WTC11 (cell line): ENCODE data around the gene COL6A3. TPM values are rescaled to one million over a fixed set of nuclear protein-coding genes. Genes with fewer than 3 reads are reported as not detected.

Experiments
- ATAC-seq: fragments of 200-7000 bp; cut with Tn5 transposase; 2 replicates; pipeline ENCODE4 v1.10.0; 2021; ENCODE audit warnings: mild to moderate bottlenecking, moderate library complexity
- CTCF ChIA-PET: fragments of 300-600 bp; sonication (Branson Sonifier 250); formaldehyde crosslinking; loops from one replicate; lab custom pipeline; 2021; ENCODE audit warnings: antibody characterized with exemption; lab: Charles Lee
- POLR2A ChIA-PET: fragments of 350-600 bp; sonication (Branson Sonifier 250); formaldehyde crosslinking; loops from one replicate; lab custom pipeline; 2021; ENCODE audit warnings: antibody characterized with exemption; lab: Charles Lee
- DNase-seq: peaks from one replicate; pipeline ENCODE4 v3.0.0; 2021; ENCODE audit warnings: low spot score
- H3K27ac Mint-ChIP-seq: 2 replicates; pipeline ENCODE4 v1.8.0; 2021; ENCODE audit warnings: mixed read lengths
- H3K27me3 Mint-ChIP-seq: 2 replicates; pipeline ENCODE4 v1.8.0; 2021; ENCODE audit warnings: low read depth, mild to moderate bottlenecking, moderate library complexity, mixed read lengths
- H3K36me3 Mint-ChIP-seq: 2 replicates; pipeline ENCODE4 v1.8.0; 2021; ENCODE audit warnings: mixed read lengths
- H3K4me1 Mint-ChIP-seq: 2 replicates; pipeline ENCODE4 v1.8.0; 2022; ENCODE audit warnings: mixed read lengths
- H3K4me3 Mint-ChIP-seq: 2 replicates; pipeline ENCODE4 v1.8.0; 2021; ENCODE audit warnings: mild to moderate bottlenecking, moderate library complexity, mixed read lengths
- H3K9me3 Mint-ChIP-seq: 2 replicates; pipeline ENCODE4 v1.8.0; 2021; ENCODE audit warnings: mixed read lengths
- ATF1 ChIP-seq: sonication (generic); formaldehyde crosslinking; IDR thresholded peaks from 2 replicates; pipeline ENCODE4 v1.8.1; 2023; ENCODE audit warnings: mild to moderate bottlenecking, moderate library complexity, missing genetic modification reagents
- GRHL2 ChIP-seq: fragments of 250-450 bp; sonication (Bioruptor Pico); IDR thresholded peaks from 2 replicates; pipeline ENCODE4 v1.8.0; 2022; ENCODE audit warnings: mild to moderate bottlenecking, moderate library complexity; ENCODE audit not compliant: insufficient replicate concordance, severe bottlenecking
- JUN ChIP-seq: sonication (generic); formaldehyde crosslinking; IDR thresholded peaks from 2 replicates; pipeline ENCODE4 v1.8.0; 2023; ENCODE audit warnings: mild to moderate bottlenecking, missing genetic modification reagents
- NFATC4 ChIP-seq: fragments of 250-450 bp; sonication (Bioruptor Pico); IDR thresholded peaks from 2 replicates; pipeline ENCODE4 v1.9.0; 2021; ENCODE audit warnings: mild to moderate bottlenecking
- TEAD1 ChIP-seq: sonication (generic); formaldehyde crosslinking; IDR thresholded peaks from 2 replicates; pipeline ENCODE4 v1.8.0; 2022; ENCODE audit warnings: mild to moderate bottlenecking, missing genetic modification reagents
- TP53 ChIP-seq: sonication (generic); formaldehyde crosslinking; IDR thresholded peaks from 2 replicates; pipeline ENCODE4 v1.8.1; 2023; ENCODE audit warnings: mild to moderate bottlenecking, missing genetic modification reagents
- ZNF423 ChIP-seq: fragments of 250-450 bp; sonication (Bioruptor Pico); IDR thresholded peaks from 2 replicates; pipeline ENCODE4 v2.1.2; 2022; ENCODE audit warnings: mild to moderate bottlenecking, moderate library complexity
- total RNA-seq: library from RNA; stranded (reverse); gene quantifications from 3 replicates; pipeline ENCODE4 v1.2.3, GENCODE V29; 2021
- TF ChIP-seq, protein P1 (sequence below): fragments of 250-450 bp; sonication (Bioruptor Pico); IDR thresholded peaks from 2 replicates; pipeline ENCODE4 v1.9.0; 2021; ENCODE audit warnings: mild to moderate bottlenecking, borderline replicate concordance
- TF ChIP-seq, protein P2 (sequence below): sonication (generic); formaldehyde crosslinking; IDR thresholded peaks from 2 replicates; pipeline ENCODE4 v1.8.1; 2022; ENCODE audit warnings: mild to moderate bottlenecking, missing genetic modification reagents, moderate library complexity, borderline replicate concordance
- TF ChIP-seq, protein P3 (sequence below): sonication (generic); formaldehyde crosslinking; IDR thresholded peaks from 2 replicates; pipeline ENCODE4 v1.8.1; 2022; ENCODE audit warnings: low read depth, mild to moderate bottlenecking, moderate library complexity, missing genetic modification reagents, borderline replicate concordance
- TF ChIP-seq, protein P4 (sequence below): sonication (generic); formaldehyde crosslinking; IDR thresholded peaks from 2 replicates; pipeline ENCODE4 v1.8.0; 2022; ENCODE audit warnings: mild to moderate bottlenecking, missing genetic modification reagents
- TF ChIP-seq, protein P5 (sequence below): fragments of 250-450 bp; sonication (Bioruptor Pico); conservative IDR thresholded peaks from 2 replicates; pipeline ENCODE4 v1.9.0; 2021; ENCODE audit warnings: mild to moderate bottlenecking
- TF ChIP-seq, protein P6 (sequence below): sonication (generic); formaldehyde crosslinking; IDR thresholded peaks from 2 replicates; pipeline ENCODE4 v1.8.1; 2022; ENCODE audit warnings: missing genetic modification reagents, borderline replicate concordance
- TF ChIP-seq, protein P7 (sequence below): fragments of 200-600 bp; IDR thresholded peaks from 2 replicates; pipeline ENCODE4 v1.8.0; 2022; ENCODE audit warnings: antibody characterized with exemption
- TF ChIP-seq, protein P8 (sequence below): sonication (generic); formaldehyde crosslinking; IDR thresholded peaks from 2 replicates; pipeline ENCODE4 v1.8.0; 2022; ENCODE audit warnings: mild to moderate bottlenecking, missing genetic modification reagents

The COL6A3 gene
- total RNA-seq, 1 experiment from 2014 or later: 2.6 TPM

DNA sequence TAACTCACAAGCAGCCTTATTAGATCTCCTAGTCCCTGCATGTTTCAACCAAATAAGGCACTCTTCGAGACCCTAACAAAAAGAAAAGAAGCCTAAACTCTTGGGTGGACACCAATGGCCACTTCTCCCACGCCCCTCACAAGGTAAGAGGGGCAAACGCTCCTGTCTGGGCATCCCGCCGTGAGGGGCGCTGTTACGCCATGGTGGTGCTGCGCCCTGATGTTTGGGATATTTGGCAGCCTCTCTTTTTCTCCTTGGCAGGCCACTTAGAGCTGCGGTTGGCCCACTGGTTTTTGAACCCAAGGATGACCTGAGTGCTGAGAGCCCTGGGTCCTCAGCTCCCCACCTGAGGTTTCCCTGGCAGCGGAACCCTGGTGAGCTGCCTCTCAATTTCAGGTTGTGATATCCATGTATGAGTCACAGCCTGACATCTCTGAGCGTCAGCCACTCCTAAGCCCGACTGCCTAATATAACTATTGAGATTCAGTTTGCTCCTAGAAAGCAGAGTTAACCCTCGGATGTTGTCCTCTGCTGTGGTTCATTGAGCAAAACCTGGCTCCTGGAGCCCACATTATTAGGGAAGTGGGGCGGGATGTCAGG lies 103.3 kb downstream of the COL6A3 start (continued):
- TF ChIP-seq, protein P1, sequence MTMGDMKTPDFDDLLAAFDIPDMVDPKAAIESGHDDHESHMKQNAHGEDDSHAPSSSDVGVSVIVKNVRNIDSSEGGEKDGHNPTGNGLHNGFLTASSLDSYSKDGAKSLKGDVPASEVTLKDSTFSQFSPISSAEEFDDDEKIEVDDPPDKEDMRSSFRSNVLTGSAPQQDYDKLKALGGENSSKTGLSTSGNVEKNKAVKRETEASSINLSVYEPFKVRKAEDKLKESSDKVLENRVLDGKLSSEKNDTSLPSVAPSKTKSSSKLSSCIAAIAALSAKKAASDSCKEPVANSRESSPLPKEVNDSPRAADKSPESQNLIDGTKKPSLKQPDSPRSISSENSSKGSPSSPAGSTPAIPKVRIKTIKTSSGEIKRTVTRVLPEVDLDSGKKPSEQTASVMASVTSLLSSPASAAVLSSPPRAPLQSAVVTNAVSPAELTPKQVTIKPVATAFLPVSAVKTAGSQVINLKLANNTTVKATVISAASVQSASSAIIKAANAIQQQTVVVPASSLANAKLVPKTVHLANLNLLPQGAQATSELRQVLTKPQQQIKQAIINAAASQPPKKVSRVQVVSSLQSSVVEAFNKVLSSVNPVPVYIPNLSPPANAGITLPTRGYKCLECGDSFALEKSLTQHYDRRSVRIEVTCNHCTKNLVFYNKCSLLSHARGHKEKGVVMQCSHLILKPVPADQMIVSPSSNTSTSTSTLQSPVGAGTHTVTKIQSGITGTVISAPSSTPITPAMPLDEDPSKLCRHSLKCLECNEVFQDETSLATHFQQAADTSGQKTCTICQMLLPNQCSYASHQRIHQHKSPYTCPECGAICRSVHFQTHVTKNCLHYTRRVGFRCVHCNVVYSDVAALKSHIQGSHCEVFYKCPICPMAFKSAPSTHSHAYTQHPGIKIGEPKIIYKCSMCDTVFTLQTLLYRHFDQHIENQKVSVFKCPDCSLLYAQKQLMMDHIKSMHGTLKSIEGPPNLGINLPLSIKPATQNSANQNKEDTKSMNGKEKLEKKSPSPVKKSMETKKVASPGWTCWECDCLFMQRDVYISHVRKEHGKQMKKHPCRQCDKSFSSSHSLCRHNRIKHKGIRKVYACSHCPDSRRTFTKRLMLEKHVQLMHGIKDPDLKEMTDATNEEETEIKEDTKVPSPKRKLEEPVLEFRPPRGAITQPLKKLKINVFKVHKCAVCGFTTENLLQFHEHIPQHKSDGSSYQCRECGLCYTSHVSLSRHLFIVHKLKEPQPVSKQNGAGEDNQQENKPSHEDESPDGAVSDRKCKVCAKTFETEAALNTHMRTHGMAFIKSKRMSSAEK (CRISPR knock-in tag): no peak
- TF ChIP-seq, protein P2, sequence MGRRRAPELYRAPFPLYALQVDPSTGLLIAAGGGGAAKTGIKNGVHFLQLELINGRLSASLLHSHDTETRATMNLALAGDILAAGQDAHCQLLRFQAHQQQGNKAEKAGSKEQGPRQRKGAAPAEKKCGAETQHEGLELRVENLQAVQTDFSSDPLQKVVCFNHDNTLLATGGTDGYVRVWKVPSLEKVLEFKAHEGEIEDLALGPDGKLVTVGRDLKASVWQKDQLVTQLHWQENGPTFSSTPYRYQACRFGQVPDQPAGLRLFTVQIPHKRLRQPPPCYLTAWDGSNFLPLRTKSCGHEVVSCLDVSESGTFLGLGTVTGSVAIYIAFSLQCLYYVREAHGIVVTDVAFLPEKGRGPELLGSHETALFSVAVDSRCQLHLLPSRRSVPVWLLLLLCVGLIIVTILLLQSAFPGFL: no peak
- TF ChIP-seq ATF1 (CRISPR knock-in tag) (no peak), TEAD1 (no peak)
- TF ChIP-seq, protein P3, sequence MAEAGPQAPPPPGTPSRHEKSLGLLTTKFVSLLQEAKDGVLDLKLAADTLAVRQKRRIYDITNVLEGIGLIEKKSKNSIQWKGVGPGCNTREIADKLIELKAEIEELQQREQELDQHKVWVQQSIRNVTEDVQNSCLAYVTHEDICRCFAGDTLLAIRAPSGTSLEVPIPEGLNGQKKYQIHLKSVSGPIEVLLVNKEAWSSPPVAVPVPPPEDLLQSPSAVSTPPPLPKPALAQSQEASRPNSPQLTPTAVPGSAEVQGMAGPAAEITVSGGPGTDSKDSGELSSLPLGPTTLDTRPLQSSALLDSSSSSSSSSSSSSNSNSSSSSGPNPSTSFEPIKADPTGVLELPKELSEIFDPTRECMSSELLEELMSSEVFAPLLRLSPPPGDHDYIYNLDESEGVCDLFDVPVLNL (CRISPR knock-in tag): no peak
- TF ChIP-seq, all 79 proteins: peak for 0

DNA sequence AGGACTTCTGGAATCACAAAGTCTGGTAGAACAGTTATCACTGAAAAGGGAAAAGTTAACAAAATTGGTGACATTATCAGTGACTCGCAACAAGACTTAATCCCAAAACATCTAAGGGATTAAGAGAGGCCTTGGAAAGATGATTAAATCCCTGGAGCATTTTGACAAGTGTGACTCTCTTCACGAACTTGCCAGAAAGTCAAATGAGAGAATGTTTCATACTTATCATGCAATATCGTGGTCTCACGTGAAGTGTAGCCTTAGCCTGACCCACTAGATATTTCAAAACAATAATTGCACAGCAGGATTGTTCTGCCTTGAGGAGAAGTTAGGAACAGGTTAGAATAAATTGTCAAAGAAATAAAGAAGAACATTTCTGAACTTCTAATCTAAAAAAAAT lies 104.5 kb downstream of the COL6A3 start:
- Mint-ChIP-seq H3K27me3 (no peaks in the 10 kb centered on the region), H3K4me3 (no peak overlapping the region), H3K9me3 (peaks cover 13% of the 10 kb centered on the region), H3K27ac (no peak overlapping the region), H3K4me1 (no peaks in the 10 kb centered on the region), H3K36me3 (peaks cover 1% of the 10 kb centered on the region)
- POLR2A ChIA-PET: no interaction called here
- DNase-seq: no peak
- CTCF ChIA-PET: no interaction called here
- ATAC-seq: no peak
- TF ChIP-seq, protein P4, sequence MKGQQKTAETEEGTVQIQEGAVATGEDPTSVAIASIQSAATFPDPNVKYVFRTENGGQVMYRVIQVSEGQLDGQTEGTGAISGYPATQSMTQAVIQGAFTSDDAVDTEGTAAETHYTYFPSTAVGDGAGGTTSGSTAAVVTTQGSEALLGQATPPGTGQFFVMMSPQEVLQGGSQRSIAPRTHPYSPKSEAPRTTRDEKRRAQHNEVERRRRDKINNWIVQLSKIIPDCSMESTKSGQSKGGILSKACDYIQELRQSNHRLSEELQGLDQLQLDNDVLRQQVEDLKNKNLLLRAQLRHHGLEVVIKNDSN (CRISPR knock-in tag): no peak
- TF ChIP-seq GRHL2 (CRISPR knock-in tag) (no peak), ZNF423 (CRISPR knock-in tag) (no peak), NFATC4 (no peak), JUN (no peak), TP53 (CRISPR knock-in tag) (no peak)
- TF ChIP-seq, protein P5, sequence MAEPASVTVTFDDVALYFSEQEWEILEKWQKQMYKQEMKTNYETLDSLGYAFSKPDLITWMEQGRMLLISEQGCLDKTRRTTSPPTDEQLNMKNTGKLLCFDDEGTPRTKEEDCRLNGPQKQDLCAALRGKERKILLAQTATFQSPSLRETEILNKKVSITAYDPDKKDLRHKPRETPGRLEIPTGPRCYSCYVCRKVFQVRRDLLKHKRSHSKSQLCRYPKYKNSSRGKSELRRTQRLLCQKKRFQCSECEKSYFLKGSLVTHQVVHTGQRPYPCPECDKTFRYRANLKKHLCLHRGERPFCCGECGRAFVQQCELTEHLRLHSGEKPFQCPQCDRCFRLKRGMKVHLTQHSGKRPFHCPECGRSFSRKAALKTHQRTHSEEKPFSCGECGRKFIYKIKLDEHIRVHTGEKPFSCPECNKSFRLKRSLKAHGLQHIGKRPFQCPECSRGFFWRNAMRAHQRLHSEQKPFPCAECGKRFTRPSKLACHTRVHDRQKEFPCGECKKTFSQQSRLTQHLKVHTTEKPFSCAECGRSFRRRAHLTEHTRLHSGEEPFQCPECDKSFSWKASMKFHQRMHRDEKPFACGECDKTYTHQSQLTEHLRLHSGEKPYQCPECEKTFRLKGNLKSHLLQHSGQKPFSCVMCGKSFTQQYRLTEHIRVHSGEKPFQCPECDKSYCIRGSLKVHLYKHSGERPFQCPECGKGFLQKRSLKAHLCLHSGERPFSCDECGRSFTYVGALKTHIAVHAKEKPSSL (CRISPR knock-in tag): no peak
- TF ChIP-seq, protein P6, sequence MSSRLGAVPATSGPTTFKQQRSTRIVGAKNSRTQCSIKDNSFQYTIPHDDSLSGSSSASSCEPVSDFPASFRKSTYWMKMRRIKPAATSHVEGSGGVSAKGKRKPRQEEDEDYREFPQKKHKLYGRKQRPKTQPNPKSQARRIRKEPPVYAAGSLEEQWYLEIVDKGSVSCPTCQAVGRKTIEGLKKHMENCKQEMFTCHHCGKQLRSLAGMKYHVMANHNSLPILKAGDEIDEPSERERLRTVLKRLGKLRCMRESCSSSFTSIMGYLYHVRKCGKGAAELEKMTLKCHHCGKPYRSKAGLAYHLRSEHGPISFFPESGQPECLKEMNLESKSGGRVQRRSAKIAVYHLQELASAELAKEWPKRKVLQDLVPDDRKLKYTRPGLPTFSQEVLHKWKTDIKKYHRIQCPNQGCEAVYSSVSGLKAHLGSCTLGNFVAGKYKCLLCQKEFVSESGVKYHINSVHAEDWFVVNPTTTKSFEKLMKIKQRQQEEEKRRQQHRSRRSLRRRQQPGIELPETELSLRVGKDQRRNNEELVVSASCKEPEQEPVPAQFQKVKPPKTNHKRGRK (CRISPR knock-in tag): no peak
- TF ChIP-seq, protein P7, sequence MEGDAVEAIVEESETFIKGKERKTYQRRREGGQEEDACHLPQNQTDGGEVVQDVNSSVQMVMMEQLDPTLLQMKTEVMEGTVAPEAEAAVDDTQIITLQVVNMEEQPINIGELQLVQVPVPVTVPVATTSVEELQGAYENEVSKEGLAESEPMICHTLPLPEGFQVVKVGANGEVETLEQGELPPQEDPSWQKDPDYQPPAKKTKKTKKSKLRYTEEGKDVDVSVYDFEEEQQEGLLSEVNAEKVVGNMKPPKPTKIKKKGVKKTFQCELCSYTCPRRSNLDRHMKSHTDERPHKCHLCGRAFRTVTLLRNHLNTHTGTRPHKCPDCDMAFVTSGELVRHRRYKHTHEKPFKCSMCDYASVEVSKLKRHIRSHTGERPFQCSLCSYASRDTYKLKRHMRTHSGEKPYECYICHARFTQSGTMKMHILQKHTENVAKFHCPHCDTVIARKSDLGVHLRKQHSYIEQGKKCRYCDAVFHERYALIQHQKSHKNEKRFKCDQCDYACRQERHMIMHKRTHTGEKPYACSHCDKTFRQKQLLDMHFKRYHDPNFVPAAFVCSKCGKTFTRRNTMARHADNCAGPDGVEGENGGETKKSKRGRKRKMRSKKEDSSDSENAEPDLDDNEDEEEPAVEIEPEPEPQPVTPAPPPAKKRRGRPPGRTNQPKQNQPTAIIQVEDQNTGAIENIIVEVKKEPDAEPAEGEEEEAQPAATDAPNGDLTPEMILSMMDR: no peak
- TF ChIP-seq, protein P8, sequence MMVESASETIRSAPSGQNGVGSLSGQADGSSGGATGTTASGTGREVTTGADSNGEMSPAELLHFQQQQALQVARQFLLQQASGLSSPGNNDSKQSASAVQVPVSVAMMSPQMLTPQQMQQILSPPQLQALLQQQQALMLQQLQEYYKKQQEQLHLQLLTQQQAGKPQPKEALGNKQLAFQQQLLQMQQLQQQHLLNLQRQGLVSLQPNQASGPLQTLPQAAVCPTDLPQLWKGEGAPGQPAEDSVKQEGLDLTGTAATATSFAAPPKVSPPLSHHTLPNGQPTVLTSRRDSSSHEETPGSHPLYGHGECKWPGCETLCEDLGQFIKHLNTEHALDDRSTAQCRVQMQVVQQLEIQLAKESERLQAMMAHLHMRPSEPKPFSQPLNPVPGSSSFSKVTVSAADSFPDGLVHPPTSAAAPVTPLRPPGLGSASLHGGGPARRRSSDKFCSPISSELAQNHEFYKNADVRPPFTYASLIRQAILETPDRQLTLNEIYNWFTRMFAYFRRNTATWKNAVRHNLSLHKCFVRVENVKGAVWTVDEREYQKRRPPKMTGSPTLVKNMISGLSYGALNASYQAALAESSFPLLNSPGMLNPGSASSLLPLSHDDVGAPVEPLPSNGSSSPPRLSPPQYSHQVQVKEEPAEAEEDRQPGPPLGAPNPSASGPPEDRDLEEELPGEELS: no peak
